ENCODE results near the gene ATP5F1D. TPM values are rescaled to one million over a fixed set of nuclear protein-coding genes. Genes with fewer than 3 reads are reported as not detected.
"Not testable (repeated sequence)": the region's sequence is repeated elsewhere in the genome, so short reads cannot be mapped to it uniquely, and the experiment has no call there.

Gene ATP5F1D
- total RNA-seq, 2 experiments from 2014 or later: 171 to 173 TPM

DNA sequence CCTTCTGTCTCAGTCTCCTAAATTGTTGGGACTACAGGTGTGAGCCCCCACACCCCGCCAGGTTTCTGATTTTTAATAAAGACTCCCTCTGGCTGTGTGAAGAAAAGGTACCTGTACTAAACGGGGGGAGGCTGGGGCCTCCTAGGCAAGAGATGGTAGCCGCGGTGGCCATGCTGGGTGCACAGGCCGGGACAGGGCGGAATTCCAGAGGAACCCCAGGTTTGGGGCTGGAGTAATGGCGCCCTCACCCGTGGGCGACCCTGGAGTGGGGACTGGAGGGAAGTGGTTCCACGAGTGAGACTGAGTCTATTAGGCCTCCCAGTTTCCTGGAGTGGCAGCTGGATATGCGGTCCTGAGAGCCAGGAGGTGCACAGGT, 2.1 kb upstream of the ATP5F1D start:
- peaks cover under 1% of the 10 kb centered on the region for H3K36me3 Mint-ChIP-seq (ENCODE audit: low read depth)
- POLR2A ChIA-PET: interaction anchor here (1.6 kb wide), 2 partner anchors 30 to 172 kb away, joined by 4 to 9 read pairs; partner anchors contain the start of genes ARHGAP45 and CIRBP
- CTCF ChIA-PET: no interaction called here
- peaks cover 37% of the 10 kb centered on the region for H3K4me1 Mint-ChIP-seq
- no peak for DNase-seq
- H3K9me3 Mint-ChIP-seq: no peaks in the 10 kb centered on the region
- peak overlapping the region; percentile 32 for H3K4me3 Mint-ChIP-seq
- H3K27me3 Mint-ChIP-seq: peaks cover 17% of the 10 kb centered on the region
- H3K27ac Mint-ChIP-seq: no peak overlapping the region

DNA sequence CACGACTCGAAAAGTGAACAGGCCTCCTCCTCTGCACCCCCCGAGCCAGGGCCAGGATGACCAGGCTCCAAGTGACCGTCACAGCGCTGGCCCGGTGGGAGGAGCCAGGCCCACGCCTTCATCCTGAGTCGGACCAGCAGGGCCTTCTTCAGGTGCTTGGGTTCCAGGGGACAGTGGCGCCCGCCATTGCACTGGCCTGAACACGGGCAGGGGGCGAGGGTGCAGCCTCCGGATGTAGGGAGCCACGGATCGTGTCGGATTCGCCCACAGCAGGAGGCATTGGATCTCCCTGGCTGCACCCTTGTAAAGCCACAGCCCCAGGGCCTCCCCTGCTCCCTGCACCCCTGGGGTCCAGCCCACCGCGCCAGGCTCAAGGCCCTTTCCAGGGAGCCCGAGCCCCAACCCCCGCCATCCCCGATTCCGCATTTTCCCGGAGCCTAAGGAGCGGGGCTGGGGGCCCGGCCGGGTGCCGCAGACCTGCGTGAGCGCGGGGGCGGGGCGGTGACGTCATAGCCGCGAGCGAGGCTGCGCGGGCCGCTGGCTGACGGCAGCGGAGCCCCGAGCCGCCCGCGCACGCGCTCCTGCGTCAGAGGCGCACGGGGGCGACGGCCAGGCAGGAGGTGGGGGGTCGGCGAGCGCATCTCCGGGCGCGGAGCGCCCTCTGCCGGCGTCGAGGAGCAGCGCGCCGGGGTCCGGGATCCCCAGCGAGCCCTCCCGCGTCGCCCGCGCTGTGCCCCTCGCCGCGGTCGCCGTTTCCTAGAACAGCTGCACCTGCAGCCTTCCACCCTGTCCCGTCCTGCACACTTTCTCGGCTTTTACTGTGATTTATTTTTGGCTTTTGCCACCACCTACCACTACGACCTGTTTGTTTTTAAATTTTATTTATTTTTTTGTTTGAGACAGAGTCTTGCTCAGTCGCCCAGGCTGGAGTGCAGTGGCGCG, 1.5 kb upstream of the ATP5F1D start:
- H3K36me3 Mint-ChIP-seq (ENCODE audit: low read depth): peaks cover 2% of the 10 kb centered on the region
- POLR2A ChIA-PET: interaction anchor here (1.2 to 6.9 kb wide), 5 partner anchors 27 to 165 kb away, joined by 3 to 266 read pairs (median 3); partner anchors contain the start of gene CIRBP
- peak; percentile 90 for DNase-seq

DNA sequence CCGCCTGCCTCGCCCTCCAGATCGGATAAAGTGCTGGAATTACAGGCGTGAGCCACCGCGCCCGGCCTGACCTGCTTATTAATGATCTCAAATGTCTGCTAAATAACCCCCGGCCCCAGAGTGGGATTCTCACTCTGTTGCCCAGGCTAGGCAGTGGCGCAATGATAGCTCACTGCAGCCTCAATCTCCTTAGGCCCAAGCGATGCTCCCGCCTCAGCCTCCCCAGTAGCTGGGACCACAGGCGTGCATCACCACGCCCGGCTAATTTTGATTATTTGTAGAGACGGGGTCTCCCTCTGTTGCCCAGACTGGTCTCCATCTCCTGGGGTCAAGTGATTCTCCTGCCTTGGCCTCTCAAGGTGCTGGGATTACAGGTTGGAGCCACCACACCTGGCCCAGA, 626 bp upstream of the ATP5F1D start:
- no peak for DNase-seq
- Mint-ChIP-seq H3K4me1 (peaks cover 42% of the 10 kb centered on the region), H3K9me3 (no peaks in the 10 kb centered on the region), H3K4me3 (peak overlapping the region; percentile 82), H3K36me3 (ENCODE audit: low read depth) (peaks cover 2% of the 10 kb centered on the region), H3K27me3 (peaks cover 16% of the 10 kb centered on the region), H3K27ac (peak overlapping the region; percentile 76)
- ChIA-PET CTCF (interaction anchor here (0.8 to 2.1 kb wide), 8 partner anchors 12 to 377 kb away, joined by 3 to 23 read pairs (median 5); partner anchors contain the start of gene CIRBP), POLR2A (interaction anchor here (0.7 to 6.9 kb wide), 8 partner anchors 9 to 166 kb away, joined by 3 to 266 read pairs (median 4); partner anchors contain the start of genes CIRBP and FAM174C)

More for the DNA sequence above, 1.5 kb upstream of the ATP5F1D start:
- Mint-ChIP-seq H3K4me1 (peaks cover 42% of the 10 kb centered on the region), H3K27me3 (peaks cover 17% of the 10 kb centered on the region), H3K9me3 (no peaks in the 10 kb centered on the region), H3K27ac (no peak overlapping the region), H3K4me3 (peak overlapping the region; percentile 47)
- CTCF ChIA-PET: interaction anchor here (0.6 to 2.1 kb wide), 9 partner anchors 13 to 376 kb away, joined by 3 to 23 read pairs (median 4); partner anchors contain the start of gene CIRBP

DNA sequence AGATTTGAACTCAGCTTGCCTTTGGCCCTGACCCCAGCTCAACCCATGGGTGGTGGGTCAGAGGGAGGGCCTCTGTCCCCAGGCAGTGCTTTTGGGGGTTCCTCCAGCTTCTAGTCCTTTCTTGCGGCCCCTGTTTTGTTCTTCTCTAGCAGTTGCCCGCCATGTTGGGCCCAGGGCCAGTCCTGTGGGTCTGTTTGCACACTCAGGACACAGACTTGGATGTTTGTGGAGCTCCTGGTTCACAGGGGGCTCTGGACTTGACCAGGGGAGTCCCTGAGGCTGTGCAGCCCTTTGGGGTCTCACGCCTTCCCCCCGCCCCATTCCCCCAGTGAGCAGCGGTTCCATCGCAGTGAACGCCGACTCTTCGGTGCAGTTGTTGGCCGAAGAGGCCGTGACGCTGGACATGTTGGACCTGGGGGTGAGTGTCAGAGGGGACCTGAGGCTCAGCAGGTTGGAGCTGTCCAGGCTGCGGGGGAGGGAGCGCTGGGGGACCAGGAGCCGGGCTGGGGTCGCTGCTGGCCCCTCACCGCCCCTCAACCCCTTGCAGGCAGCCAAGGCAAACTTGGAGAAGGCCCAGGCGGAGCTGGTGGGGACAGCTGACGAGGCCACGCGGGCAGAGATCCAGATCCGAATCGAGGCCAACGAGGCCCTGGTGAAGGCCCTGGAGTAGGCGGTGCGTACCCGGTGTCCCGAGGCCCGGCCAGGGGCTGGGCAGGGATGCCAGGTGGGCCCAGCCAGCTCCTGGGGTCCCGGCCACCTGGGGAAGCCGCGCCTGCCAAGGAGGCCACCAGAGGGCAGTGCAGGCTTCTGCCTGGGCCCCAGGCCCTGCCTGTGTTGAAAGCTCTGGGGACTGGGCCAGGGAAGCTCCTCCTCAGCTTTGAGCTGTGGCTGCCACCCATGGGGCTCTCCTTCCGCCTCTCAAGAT, 2.5 kb downstream of the ATP5F1D start:
- H3K36me3 Mint-ChIP-seq (ENCODE audit: low read depth): peaks cover 2% of the 10 kb centered on the region
- peak overlapping the region; percentile 61 for H3K4me3 Mint-ChIP-seq
- DNase-seq: peak; percentile 88
- POLR2A ChIA-PET: interaction anchor here (0.7 to 6.9 kb wide), 18 partner anchors 9 to 654 kb away, joined by 3 to 266 read pairs (median 4); partner anchors contain the start of genes ARHGAP45, CIRBP, EFNA2 and FAM174C
- H3K4me1 Mint-ChIP-seq: peaks cover 38% of the 10 kb centered on the region
- H3K9me3 Mint-ChIP-seq: no peaks in the 10 kb centered on the region
- peaks cover 5% of the 10 kb centered on the region for H3K27me3 Mint-ChIP-seq
- H3K27ac Mint-ChIP-seq: peak overlapping the region; percentile 89
- CTCF ChIA-PET: interaction anchor here (0.6 to 5.3 kb wide), 37 partner anchors 9 to 381 kb away, joined by 3 to 412 read pairs (median 5); partner anchors contain the start of genes CIRBP, FAM174C, MED16 and NDUFS7

DNA sequence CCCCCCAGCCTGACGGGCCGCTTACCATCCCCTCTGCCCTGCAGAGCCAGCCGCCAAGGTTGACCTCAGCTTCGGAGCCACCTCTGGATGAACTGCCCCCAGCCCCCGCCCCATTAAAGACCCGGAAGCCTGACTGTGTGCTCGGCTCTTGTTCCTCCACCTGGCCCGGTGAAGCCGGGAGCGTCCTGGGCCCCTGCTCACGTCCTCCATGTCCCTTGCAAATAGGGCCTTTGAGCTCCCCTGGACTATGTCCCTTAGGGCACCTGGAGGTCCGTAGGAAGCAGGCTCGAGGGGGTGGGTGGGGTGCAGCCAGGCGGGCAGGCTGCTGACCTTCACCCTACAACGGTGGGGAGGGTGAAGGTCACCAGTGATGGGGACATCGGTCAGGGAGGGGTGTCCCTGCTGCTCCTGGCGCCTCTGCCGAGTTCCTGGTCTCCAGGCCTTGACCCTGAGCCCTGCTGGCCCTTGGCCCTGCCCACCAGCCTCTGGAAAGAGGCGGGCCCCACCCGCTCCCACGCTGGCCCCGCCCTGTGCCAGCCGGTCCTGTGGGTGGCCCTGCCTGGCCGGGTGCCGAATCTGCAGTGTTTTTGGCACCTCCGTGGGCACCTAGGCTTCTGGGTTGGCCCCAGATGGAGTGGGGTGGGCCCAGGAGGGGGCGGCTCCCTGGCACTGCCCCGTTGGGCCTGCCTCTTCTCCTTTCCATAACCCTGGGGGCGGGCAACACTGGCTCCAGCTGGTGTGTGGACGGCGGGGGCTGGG, 3.3 kb downstream of the ATP5F1D start:
- Mint-ChIP-seq H3K4me3 (peak overlapping the region; percentile 61), H3K27me3 (no peaks in the 10 kb centered on the region), H3K27ac (peak overlapping the region; percentile 89), H3K4me1 (peaks cover 38% of the 10 kb centered on the region), H3K36me3 (ENCODE audit: low read depth) (peaks cover 5% of the 10 kb centered on the region), H3K9me3 (no peaks in the 10 kb centered on the region)
- ChIA-PET CTCF (interaction anchor here (0.6 to 5.3 kb wide), 35 partner anchors 8 to 382 kb away, joined by 3 to 412 read pairs (median 5); partner anchors contain the start of genes CIRBP, FAM174C, MED16 and NDUFS7), POLR2A (interaction anchor here (0.7 to 6.9 kb wide), 17 partner anchors 8 to 653 kb away, joined by 3 to 266 read pairs (median 4); partner anchors contain the start of genes ARHGAP45, CIRBP, EFNA2 and FAM174C)
- no peak for DNase-seq

DNA sequence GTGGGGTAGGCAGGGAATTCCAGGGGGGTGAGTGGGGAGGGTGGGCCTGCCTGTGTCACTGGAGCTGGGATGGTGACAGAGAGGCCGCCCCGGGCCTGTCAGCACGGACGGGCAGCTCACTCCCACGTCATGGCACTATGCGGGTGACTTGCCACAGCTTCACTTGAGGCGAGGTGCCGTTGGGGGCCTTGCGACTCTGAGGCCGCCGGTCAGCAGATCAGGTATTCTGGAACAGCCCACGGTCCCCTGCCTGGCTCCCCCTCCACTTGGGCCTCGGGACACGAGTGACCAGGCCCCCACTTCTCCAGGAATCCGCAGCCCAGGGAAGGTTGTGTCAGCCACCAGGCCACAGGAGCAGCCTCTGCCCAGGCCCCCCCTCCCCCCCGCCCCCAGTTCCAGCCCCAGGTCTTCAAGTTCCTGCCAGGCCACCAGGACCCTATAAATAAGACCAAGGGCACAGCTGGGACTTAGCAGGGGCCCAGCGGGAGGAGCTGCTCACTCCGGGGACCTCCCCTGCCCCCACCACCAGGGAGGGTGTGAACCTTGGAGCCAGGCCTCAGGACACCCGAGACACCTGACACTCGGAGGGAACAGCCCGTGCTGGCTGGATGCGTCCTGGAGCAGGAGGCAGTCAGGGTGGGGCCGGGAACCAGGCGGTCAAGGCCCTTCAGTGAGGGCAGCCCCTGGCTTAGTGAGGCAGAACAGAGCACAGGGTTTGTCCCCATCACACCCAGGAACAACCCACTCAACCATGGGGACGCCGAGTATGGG, 4.1 kb downstream of the ATP5F1D start:
- Mint-ChIP-seq H3K4me3 (no peak overlapping the region), H3K27ac (no peak overlapping the region), H3K4me1 (peaks cover 36% of the 10 kb centered on the region), H3K9me3 (no peaks in the 10 kb centered on the region), H3K36me3 (ENCODE audit: low read depth) (peaks cover 5% of the 10 kb centered on the region), H3K27me3 (no peaks in the 10 kb centered on the region)
- no peak for DNase-seq
- CTCF ChIA-PET: interaction anchor here (1.0 to 5.3 kb wide), 4 partner anchors 19 to 107 kb away, joined by 3 to 412 read pairs (median 18); partner anchors contain the start of genes CIRBP and FAM174C
- POLR2A ChIA-PET: interaction anchor here (3.7 to 6.9 kb wide), 2 partner anchors 16 to 22 kb away, joined by 27 to 266 read pairs; partner anchors contain the start of gene CIRBP

DNA sequence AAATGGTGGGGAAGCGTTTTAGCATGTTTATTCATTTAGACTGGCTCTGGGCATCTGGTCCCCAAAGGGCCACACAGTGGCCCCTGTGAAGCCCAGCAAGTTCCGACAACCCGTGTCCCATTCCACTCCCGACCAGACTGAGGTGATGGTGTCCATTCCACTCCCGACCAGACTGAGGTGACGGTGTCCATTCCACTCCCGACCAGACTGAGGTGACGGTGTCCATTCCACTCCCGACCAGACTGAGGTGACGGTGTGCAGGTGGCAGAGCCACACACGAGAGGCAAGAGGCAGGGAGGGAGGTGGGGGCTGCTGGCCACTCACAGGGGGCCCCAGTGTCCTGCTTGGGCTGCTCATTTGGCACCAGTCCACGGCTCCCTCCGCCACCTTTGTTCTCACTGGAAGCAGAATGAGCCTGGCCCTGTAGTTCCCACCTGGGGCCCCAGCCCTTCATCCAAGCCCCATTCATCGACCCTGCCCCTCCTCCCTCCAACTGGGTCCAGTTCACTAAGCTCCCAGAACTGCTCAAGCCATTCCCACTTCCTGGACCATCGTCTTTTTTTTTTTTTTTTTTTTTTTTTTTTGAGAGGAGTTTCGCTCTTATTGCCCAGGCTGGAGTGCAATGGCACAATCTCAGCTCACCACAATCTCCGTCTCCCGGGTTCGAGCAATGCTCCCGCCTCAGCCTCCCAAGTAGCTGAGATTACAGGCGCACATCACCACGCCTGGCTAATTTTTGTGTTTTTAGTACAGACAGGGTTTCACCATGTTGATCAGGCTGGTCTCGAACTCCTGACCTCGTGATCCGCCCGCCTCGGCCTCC, 4.9 kb downstream of the ATP5F1D start:
- not testable (repeated sequence) for H3K9me3 Mint-ChIP-seq; H3K27me3 Mint-ChIP-seq; H3K27ac Mint-ChIP-seq; H3K36me3 Mint-ChIP-seq (ENCODE audit: low read depth); DNase-seq; H3K4me3 Mint-ChIP-seq
- peaks cover 28% of the 10 kb centered on the region for H3K4me1 Mint-ChIP-seq
- ChIA-PET CTCF (interaction anchor here (0.7 to 5.3 kb wide), 2 partner anchors 18 to 269 kb away, joined by 3 to 412 read pairs; partner anchors contain the start of gene CIRBP), POLR2A (interaction anchor here (3.7 to 6.9 kb wide), 2 partner anchors 15 to 21 kb away, joined by 27 to 266 read pairs; partner anchors contain the start of gene CIRBP)

DNA sequence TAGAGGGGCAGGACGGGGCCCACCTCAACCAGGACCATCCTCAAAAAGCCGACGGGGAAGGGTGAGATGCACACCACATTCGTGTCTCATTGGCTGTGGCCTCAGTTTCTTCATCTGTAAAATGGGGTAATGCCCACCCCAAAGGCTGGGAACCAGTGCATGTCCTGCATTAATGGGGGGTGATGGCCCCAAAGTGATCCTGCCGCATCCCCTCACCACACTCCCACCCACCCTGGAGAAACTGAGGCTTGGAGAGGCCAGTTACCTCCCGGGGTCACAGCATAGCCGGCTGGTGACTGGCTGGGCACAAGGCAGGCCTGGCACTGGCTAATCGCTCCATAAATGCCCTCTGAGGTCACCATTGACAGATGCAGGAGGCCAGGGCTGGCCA, 6.2 kb downstream of the ATP5F1D start:
- CTCF ChIA-PET: interaction anchor here (5.3 kb wide), 1 partner anchor 17 kb away, joined by 412 read pairs; the partner anchor contains the start of gene CIRBP
- DNase-seq: no peak
- H3K27ac Mint-ChIP-seq: peak overlapping the region; percentile 54
- no peaks in the 10 kb centered on the region for H3K27me3 Mint-ChIP-seq
- peaks cover 19% of the 10 kb centered on the region for H3K4me1 Mint-ChIP-seq
- peaks cover 17% of the 10 kb centered on the region for H3K36me3 Mint-ChIP-seq (ENCODE audit: low read depth)
- H3K4me3 Mint-ChIP-seq: no peak overlapping the region
- POLR2A ChIA-PET: interaction anchor here (1.6 kb wide), 1 partner anchor 19 kb away, joined by 12 read pairs; no protein-coding TSS in a partner anchor
- no peaks in the 10 kb centered on the region for H3K9me3 Mint-ChIP-seq

DNA sequence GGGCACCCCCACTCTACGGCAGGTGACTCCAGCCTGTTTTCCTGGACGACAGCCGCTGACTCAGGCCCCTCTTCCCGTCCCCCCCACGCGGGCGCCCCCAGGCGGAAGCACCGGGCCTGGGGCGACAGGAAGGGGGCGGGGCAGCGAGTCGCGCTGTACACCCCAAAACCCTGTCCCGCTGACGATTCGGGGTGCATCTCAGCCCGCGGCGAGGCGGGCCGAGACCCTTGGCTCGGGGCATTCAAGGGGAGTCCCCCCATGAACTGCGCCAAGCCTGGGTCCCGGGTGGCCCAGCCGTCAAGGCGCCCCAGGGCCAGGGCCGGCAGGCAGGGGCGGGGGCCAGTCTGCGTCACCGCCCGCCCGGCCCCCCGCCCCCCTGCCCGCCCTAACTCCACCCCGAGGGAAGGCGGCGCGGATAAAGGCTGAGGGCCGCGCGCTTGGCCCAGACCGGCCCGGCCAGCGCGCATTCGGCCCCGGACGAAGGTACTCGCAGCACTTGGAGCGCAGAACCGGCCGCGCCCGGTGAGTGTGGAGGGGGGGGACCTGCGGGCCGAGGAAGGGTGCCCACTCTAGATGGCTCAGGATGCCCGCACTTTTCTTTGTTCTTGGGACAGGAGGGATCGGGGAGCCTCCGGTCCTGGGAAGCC, 6.7 kb downstream of the ATP5F1D start, which contains the start of gene MIDN:
TSS of gene MIDN (plus strand) at position 445 of the 647 bp plus-strand sequence. CDS start 1,714 bp downstream, outside the sequence.
- peaks cover 19% of the 10 kb centered on the region for H3K36me3 Mint-ChIP-seq (ENCODE audit: low read depth)
- peak within 1 kb of the TSS; percentile 78 for H3K4me3 Mint-ChIP-seq
- peak; percentile 75 for DNase-seq
- ChIA-PET CTCF (interaction anchor here (0.5 to 1.0 kb wide), 2 partner anchors 18 to 158 kb away, joined by 3 to 4 read pairs; no protein-coding TSS in a partner anchor), POLR2A (interaction anchor here (1.0 to 1.6 kb wide), 5 partner anchors 12 to 227 kb away, joined by 3 to 12 read pairs (median 3); partner anchors contain the start of genes CIRBP, RNU6-2 and TMEM259)
- H3K27me3 Mint-ChIP-seq: no peaks in the 10 kb centered on the region
- H3K9me3 Mint-ChIP-seq: no peaks in the 10 kb centered on the region
- peak within 1 kb of the TSS; percentile 84 for H3K27ac Mint-ChIP-seq
- H3K4me1 Mint-ChIP-seq: peaks cover 15% of the 10 kb centered on the region
